WTC11 (cell line): ENCODE measurements around the gene KPNA4. TPM values are rescaled to one million over a fixed set of nuclear protein-coding genes. Genes with fewer than 3 reads are reported as not detected.

ENCODE experiments used
- ATAC-seq: fragments of 200-7000 bp; cut with Tn5 transposase; 2 replicates; pipeline ENCODE4 v1.10.0; 2021; ENCODE audit warnings: mild to moderate bottlenecking, moderate library complexity
- CTCF ChIA-PET: fragments of 300-600 bp; sonication (Branson Sonifier 250); formaldehyde crosslinking; loops from one replicate; lab custom pipeline; 2021; ENCODE audit warnings: antibody characterized with exemption; lab: Charles Lee
- POLR2A ChIA-PET: fragments of 350-600 bp; sonication (Branson Sonifier 250); formaldehyde crosslinking; loops from one replicate; lab custom pipeline; 2021; ENCODE audit warnings: antibody characterized with exemption; lab: Charles Lee
- DNase-seq: peaks from one replicate; pipeline ENCODE4 v3.0.0; 2021; ENCODE audit warnings: low spot score
- H3K27ac Mint-ChIP-seq: 2 replicates; pipeline ENCODE4 v1.8.0; 2021; ENCODE audit warnings: mixed read lengths
- H3K27me3 Mint-ChIP-seq: 2 replicates; pipeline ENCODE4 v1.8.0; 2021; ENCODE audit warnings: low read depth, mild to moderate bottlenecking, moderate library complexity, mixed read lengths
- H3K36me3 Mint-ChIP-seq: 2 replicates; pipeline ENCODE4 v1.8.0; 2021; ENCODE audit warnings: mixed read lengths
- H3K4me1 Mint-ChIP-seq: 2 replicates; pipeline ENCODE4 v1.8.0; 2022; ENCODE audit warnings: mixed read lengths
- H3K4me3 Mint-ChIP-seq: 2 replicates; pipeline ENCODE4 v1.8.0; 2021; ENCODE audit warnings: mild to moderate bottlenecking, moderate library complexity, mixed read lengths
- H3K9me3 Mint-ChIP-seq: 2 replicates; pipeline ENCODE4 v1.8.0; 2021; ENCODE audit warnings: mixed read lengths
- ATF6 ChIP-seq: sonication (generic); formaldehyde crosslinking; IDR thresholded peaks from 2 replicates; pipeline ENCODE4 v1.8.1; 2023; ENCODE audit warnings: mild to moderate bottlenecking, missing genetic modification reagents
- GTF2I ChIP-seq: fragments of 250-450 bp; sonication (Bioruptor Pico); conservative IDR thresholded peaks from 2 replicates; pipeline ENCODE4 v1.4.0; 2021; ENCODE audit warnings: mild to moderate bottlenecking
- IRF2 ChIP-seq: sonication (generic); formaldehyde crosslinking; IDR thresholded peaks from 2 replicates; pipeline ENCODE4 v1.8.0; 2022; ENCODE audit warnings: low read depth, missing genetic modification reagents, borderline replicate concordance
- NFYB ChIP-seq: sonication (generic); formaldehyde crosslinking; conservative IDR thresholded peaks from 2 replicates; pipeline ENCODE4 v1.8.0; 2022; ENCODE audit warnings: low read depth, missing genetic modification reagents
- PREB ChIP-seq: sonication (generic); formaldehyde crosslinking; IDR thresholded peaks from 2 replicates; pipeline ENCODE4 v1.8.1; 2022; ENCODE audit warnings: mild to moderate bottlenecking, missing genetic modification reagents, moderate library complexity, borderline replicate concordance
- RELA ChIP-seq: sonication (generic); formaldehyde crosslinking; IDR thresholded peaks from 2 replicates; pipeline ENCODE4 v1.8.1; 2022; ENCODE audit warnings: missing genetic modification reagents, mild to moderate bottlenecking, borderline replicate concordance
- SMAD3 ChIP-seq: sonication (generic); formaldehyde crosslinking; IDR thresholded peaks from 2 replicates; pipeline ENCODE4 v1.8.0; 2022; ENCODE audit warnings: missing genetic modification reagents, mild to moderate bottlenecking, borderline replicate concordance
- TEAD1 ChIP-seq: sonication (generic); formaldehyde crosslinking; IDR thresholded peaks from 2 replicates; pipeline ENCODE4 v1.8.0; 2022; ENCODE audit warnings: mild to moderate bottlenecking, missing genetic modification reagents
- TEAD4 ChIP-seq: sonication (generic); formaldehyde crosslinking; IDR thresholded peaks from 2 replicates; pipeline ENCODE4 v1.8.0; 2022; ENCODE audit warnings: mild to moderate bottlenecking, missing genetic modification reagents
- ZNF121 ChIP-seq: sonication (generic); formaldehyde crosslinking; IDR thresholded peaks from 2 replicates; pipeline ENCODE4 v1.8.0; 2023; ENCODE audit warnings: missing genetic modification reagents
- ZNF263 ChIP-seq: sonication (generic); formaldehyde crosslinking; IDR thresholded peaks from 2 replicates; pipeline ENCODE4 v1.8.1; 2022; ENCODE audit warnings: low read depth, mild to moderate bottlenecking, moderate library complexity, missing genetic modification reagents
- ZNF671 ChIP-seq: fragments of 250-450 bp; sonication (Bioruptor Pico); IDR thresholded peaks from 2 replicates; pipeline ENCODE4 v1.8.0; 2021; ENCODE audit warnings: mild to moderate bottlenecking
- total RNA-seq: library from RNA; stranded (reverse); gene quantifications from 3 replicates; pipeline ENCODE4 v1.2.3, GENCODE V29; 2021
- TF ChIP-seq, protein P1 (sequence below): sonication (generic); formaldehyde crosslinking; IDR thresholded peaks from 2 replicates; pipeline ENCODE4 v1.8.1; 2023; ENCODE audit warnings: mild to moderate bottlenecking, missing genetic modification reagents, moderate library complexity
- TF ChIP-seq, protein P2 (sequence below): fragments of 250-450 bp; sonication (Bioruptor Pico); IDR thresholded peaks from 2 replicates; pipeline ENCODE4 v1.9.0; 2021; ENCODE audit warnings: mild to moderate bottlenecking
- TF ChIP-seq, protein P3 (sequence below): fragments of 250-450 bp; sonication (Bioruptor Pico); IDR thresholded peaks from 2 replicates; pipeline ENCODE4 v2.1.2; 2022; ENCODE audit warnings: mild to moderate bottlenecking, moderate library complexity

The KPNA4 gene
- total RNA-seq, 1 experiment from 2014 or later = 52.2 TPM

DNA sequence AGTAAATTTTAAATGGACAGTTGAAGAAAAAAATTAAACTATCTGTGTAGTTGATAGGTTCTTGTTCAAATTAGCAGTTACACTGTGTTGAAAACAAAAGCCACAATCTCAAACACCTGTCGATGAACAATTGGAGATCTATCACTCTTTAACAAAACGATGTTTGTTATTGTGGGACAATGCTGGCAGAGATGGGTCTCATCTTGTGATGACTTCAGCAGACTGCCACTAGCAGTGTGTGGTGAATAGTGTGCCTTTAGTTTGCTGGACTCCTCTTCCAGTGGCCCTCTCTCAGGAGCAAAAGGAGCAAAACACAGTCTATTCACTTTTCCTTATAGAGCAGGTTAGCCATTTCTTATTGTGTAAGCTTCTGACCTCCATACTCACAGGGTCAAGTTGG is 101.0 kb downstream of the KPNA4 start (continued):
- no peak for TF ChIP-seq GTF2I
- no peak for TF ChIP-seq NFYB (CRISPR knock-in tag)
- TF ChIP-seq, protein P1, sequence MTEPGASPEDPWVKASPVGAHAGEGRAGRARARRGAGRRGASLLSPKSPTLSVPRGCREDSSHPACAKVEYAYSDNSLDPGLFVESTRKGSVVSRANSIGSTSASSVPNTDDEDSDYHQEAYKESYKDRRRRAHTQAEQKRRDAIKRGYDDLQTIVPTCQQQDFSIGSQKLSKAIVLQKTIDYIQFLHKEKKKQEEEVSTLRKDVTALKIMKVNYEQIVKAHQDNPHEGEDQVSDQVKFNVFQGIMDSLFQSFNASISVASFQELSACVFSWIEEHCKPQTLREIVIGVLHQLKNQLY (CRISPR knock-in tag) = no peak

- TF ChIP-seq TEAD1 (CRISPR knock-in tag) (no peak), ZNF671 (no peak), ZNF263 (no peak), RELA (CRISPR knock-in tag) (no peak)
- TF ChIP-seq, protein P2, sequence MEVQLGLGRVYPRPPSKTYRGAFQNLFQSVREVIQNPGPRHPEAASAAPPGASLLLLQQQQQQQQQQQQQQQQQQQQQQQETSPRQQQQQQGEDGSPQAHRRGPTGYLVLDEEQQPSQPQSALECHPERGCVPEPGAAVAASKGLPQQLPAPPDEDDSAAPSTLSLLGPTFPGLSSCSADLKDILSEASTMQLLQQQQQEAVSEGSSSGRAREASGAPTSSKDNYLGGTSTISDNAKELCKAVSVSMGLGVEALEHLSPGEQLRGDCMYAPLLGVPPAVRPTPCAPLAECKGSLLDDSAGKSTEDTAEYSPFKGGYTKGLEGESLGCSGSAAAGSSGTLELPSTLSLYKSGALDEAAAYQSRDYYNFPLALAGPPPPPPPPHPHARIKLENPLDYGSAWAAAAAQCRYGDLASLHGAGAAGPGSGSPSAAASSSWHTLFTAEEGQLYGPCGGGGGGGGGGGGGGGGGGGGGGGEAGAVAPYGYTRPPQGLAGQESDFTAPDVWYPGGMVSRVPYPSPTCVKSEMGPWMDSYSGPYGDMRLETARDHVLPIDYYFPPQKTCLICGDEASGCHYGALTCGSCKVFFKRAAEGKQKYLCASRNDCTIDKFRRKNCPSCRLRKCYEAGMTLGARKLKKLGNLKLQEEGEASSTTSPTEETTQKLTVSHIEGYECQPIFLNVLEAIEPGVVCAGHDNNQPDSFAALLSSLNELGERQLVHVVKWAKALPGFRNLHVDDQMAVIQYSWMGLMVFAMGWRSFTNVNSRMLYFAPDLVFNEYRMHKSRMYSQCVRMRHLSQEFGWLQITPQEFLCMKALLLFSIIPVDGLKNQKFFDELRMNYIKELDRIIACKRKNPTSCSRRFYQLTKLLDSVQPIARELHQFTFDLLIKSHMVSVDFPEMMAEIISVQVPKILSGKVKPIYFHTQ (CRISPR knock-in tag) = no peak
- ChIA-PET CTCF (no interaction called here), POLR2A (interaction anchor here (3.5 kb wide), 1 partner anchor 11 kb away, joined by 12 read pairs; the partner anchor contains the start of gene TRIM59)
- DNase-seq (no peak), ATAC-seq (peak; percentile 60)
- Mint-ChIP-seq H3K4me3 (no peak overlapping the region), H3K27ac (no peak overlapping the region), H3K9me3 (peaks cover 12% of the 10 kb centered on the region), H3K36me3 (no peaks in the 10 kb centered on the region), H3K27me3 (peaks cover 42% of the 10 kb centered on the region), H3K4me1 (peaks cover 5% of the 10 kb centered on the region; the same call in 1 of the 2 replicates)
These were observed 105.3 kb downstream of the KPNA4 start for GRCh38 chr3:160460033-160460432.

DNA sequence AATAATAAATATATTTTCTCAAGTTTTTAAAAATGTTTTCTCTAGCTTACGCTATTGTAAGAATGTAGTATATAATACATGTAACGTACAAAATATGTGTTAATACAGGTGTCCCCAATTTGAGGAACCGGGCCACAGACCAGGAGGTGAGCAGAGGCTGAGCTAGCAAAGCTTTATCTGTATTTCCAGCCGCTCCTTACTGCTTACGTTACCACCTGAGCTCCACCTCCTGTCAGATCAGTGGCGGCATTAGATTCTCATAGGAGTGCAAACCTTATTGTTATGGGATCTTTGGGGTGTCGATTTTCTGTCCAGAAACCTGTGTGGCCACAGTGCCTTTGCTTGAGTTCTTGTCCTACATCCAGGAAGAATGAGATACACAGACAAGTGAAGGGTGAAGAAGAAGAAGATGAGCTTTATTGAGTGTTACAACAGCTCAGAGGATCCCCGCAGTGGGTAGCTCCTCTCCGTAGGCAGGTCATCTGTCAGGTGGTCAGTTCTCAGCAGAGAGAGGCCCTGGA is 105.9 kb downstream of the KPNA4 start:
- Mint-ChIP-seq H3K27me3 (peaks cover 42% of the 10 kb centered on the region), H3K36me3 (no peaks in the 10 kb centered on the region), H3K27ac (no peak overlapping the region), H3K9me3 (peaks cover 12% of the 10 kb centered on the region)
- CTCF ChIA-PET = no interaction called here
- ATAC-seq = no peak
- DNase-seq = no peak
- TF ChIP-seq IRF2 (CRISPR knock-in tag) = no peak
- no peak for TF ChIP-seq ZNF121 (CRISPR knock-in tag)
- no peak for TF ChIP-seq PREB (CRISPR knock-in tag)
- no peak for TF ChIP-seq TEAD4 (CRISPR knock-in tag)
- TF ChIP-seq, protein P3, sequence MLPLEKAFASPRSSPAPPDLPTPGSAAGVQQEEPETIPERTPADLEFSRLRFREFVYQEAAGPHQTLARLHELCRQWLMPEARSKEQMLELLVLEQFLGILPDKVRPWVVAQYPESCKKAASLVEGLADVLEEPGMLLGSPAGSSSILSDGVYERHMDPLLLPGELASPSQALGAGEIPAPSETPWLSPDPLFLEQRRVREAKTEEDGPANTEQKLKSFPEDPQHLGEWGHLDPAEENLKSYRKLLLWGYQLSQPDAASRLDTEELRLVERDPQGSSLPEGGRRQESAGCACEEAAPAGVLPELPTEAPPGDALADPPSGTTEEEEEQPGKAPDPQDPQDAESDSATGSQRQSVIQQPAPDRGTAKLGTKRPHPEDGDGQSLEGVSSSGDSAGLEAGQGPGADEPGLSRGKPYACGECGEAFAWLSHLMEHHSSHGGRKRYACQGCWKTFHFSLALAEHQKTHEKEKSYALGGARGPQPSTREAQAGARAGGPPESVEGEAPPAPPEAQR (CRISPR knock-in tag) = no peak
- TF ChIP-seq ATF6 = no peak
- no peak for TF ChIP-seq SMAD3
- TF ChIP-seq, all 79 proteins: peak for 0
- H3K4me1 Mint-ChIP-seq = peaks cover 5% of the 10 kb centered on the region; the same call in 1 of the 2 replicates
- no peak overlapping the region for H3K4me3 Mint-ChIP-seq
- POLR2A ChIA-PET = interaction anchor here (3.5 kb wide), 1 partner anchor 10 kb away, joined by 12 read pairs; the partner anchor contains the start of gene TRIM59
